GM12801 (cell line): ENCODE measurements around the gene TBL3.

Source experiments
- CTCF ChIP-seq: IDR thresholded peaks from one replicate; pipeline ENCODE4 v1.5.1; 2011; ENCODE audit warnings: control low read depth; ENCODE audit not compliant: insufficient read length; ENCODE audit errors: extremely low read depth

The TBL3 gene

DNA sequence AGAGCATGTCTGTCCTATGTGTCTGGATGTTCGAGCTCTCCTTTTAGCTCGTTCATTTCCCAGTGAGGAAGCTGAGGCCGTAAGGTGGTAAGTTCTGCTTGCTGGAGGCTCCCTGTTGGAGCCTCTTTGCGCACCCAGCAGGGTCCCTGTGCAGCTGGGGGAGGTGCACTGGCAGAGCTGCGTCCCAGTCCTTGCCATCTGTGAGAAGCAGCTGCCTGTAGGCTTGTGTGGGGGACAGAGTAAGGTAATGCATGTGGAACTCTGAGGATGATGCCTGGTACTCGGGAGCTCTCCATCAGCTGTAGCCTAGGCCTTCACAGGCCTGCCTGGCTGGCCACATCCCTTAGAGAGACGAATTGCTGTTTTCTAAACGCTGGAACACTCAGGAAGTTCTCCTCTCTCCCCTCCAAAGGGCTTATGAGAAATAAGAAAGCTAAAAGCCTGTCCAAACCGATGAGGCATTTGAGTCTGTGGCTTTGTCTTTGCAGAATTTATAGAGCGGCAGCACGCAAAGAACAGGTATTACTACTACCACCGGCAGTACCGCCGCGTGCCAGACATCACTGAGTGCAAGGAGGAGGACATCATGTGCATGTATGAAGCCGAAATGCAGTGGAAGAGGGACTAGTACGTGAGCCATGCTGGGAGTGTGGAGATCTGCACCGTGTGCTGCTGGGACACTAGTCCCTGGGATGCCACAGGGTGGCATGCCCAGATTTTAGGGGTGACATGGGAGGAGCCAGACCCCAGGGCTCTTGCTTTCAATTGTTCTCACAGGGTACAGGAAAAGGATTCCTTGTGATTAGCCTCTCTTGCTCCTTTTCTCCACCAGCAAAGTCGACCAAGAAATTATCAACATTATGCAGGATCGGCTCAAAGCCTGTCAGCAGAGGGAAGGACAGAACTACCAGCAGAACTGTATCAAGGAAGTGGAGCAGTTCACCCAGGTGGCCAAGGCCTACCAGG lies 10.9 kb upstream of the TBL3 start:
- no peak for TF ChIP-seq CTCF

DNA sequence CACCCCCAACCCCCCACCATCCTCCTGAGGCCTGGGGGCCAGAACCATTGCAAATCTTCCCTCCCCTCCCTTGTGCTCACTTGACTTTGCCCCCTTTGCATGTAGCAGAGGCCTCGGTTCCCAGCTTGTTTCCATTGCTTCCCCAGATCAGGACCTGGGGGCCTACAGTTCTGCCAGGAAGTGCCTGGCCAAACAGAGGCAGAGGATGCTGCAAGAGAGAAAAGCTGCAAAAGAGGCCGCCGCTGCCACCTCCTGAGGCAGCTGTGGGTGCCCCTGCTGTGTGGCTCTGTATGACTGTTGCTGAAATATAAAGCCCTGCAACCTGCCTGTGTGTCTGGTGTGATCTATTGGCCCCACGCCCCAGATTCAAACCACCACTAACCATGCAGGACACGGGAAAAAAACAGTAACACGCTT lies 10.2 kb upstream of the TBL3 start:
- no peak for TF ChIP-seq CTCF

- TF ChIP-seq CTCF, result no peak
These were observed 7.9 kb upstream of the TBL3 start for GRCh38 chr16:1963806-1964505.

DNA sequence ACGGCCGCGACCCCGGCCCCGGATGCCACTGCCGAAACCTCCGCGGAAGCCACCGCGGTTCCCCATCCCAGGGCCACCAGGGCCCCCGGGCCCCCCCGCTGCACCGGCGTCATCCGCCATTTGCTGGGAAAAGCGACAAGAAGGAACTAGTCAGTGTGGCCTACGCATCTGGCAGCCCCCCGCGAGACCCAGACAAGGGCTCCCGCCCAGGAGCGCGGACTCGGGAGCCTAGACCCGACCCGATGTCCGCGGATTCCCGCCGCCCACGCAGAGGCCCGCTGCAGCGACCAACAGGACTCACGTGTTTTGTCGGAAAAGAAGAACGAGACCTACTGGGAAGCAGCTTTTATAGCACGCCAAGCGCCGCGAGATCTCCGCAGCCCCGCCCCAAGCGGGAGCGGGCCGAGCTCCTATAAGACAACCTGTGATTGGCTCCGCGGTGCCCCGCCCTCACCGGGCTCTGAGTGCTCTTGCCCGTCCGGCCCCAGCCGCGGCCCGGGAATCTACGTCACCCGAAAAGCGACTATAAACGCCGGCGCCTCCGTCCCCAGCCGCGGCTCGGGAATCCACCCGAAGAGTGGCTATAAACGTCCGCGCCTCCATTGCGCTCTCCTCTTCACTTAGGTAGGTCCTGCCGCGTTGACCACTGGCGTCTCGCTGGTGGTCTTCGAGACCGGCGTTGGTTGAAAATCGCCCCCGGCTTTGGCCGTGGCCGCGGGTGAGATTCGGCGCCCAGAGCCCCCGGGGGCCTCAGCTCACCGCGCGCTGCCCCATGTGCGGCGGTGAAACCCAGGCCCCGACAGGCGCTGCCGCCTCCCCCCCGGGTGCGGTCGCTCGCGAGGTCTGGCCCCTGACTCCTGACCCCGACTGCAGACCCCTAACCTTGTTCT lies 7.1 kb upstream of the TBL3 start, which contains the start of gene RPS2:
TSS of gene RPS2 (minus strand) at position 321 of the 890 bp plus-strand sequence. CDS start at position 120, 201 bp downstream.
- TF ChIP-seq CTCF, result no peak

DNA sequence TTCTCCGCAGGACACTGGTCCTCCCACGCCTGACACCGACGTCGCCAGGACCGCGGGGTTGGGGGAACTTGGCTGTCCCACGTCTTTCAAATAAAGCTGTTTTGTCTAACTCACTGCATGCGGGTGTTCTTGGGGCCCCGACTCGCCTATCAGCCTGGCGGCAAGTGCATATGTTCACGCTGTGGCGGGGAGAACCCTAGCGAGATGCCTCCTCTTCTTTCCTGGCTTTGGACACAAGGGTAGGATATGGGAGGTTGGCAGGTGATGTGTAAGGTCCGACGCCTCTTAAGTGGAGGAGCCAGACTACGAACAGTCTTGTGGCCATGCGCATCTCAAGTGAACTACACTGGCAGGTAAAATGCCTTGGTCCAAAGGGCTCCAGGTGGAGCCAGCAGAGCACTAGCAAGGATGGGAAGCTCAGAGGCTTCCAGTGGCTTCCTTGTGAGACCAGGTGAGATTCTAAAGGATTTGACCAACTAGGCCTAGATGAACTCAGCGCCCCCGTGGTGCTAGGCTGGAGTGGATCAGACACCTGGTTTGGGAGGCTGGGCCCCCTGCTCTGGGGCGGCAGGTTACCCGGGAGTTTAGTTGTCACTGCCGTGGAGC lies 6.4 kb upstream of the TBL3 start:
- no peak for TF ChIP-seq CTCF

DNA sequence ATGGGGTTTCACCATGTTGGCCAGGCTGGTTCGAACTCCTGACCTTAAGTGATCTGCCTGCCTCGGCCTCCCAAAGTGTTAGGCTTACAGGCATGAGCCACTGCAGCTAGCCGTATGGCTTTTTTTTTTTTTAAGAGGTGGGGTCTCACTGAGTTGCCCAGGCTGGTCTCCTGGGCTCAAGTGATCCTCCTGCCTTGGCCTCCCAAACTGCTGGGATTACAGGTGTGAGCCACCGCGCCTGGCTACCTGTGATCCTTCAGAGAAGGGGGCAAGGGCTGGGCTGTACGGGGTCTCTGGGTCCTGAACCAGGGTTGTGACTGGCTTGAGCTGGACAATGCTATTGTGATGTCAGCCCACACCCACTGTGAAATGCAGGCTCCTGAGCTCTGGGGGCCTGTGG lies 5.4 kb upstream of the TBL3 start, which contains the start of gene RNF151:
TSS of gene RNF151 (plus strand) at position 397 of the 400 bp plus-strand sequence. CDS start 26 bp downstream, outside the sequence.
- no peak for TF ChIP-seq CTCF
